GM21423 (cell line): Measurements from ENCODE around the gene KRTAP10-11.

Experiments used
- ATAC-seq: cut with Tn5 transposase; IDR thresholded peaks from one replicate; pipeline ENCODE4 v1.9.1; 2021; ENCODE audit warnings: mild to moderate bottlenecking, moderate library complexity; ENCODE audit not compliant: unreplicated experiment

KRTAP10-11 gene

GRCh38 chr21:44692798-44693512 is 46.7 kb downstream of the KRTAP10-11 start:
- no peak for ATAC-seq

GRCh38 chr21:44694776-44695175 is 48.6 kb downstream of the KRTAP10-11 start:
- no peak for ATAC-seq

- ATAC-seq = no peak
Observed at GRCh38 chr21:44695184-44695583, 49.0 kb downstream of the KRTAP10-11 start.

- no peak for ATAC-seq
Observed at GRCh38 chr21:44695641-44696040, 49.4 kb downstream of the KRTAP10-11 start.

GRCh38 chr21:44696572-44696971 is 50.4 kb downstream of the KRTAP10-11 start:
- ATAC-seq = no peak
